GM12892 (cell line): ENCODE results near the gene BAHD1.

Experiments
- POLR2A ChIP-seq: IDR thresholded peaks from 2 replicates; pipeline ENCODE4 v1.6.1; 2011; ENCODE audit warnings: low read depth, low read length, control low read depth
- POLR2AphosphoS5 ChIP-seq: IDR thresholded peaks from 2 replicates; pipeline ENCODE4 v1.6.1; 2011; ENCODE audit warnings: low read depth, low read length, control low read depth

DNA sequence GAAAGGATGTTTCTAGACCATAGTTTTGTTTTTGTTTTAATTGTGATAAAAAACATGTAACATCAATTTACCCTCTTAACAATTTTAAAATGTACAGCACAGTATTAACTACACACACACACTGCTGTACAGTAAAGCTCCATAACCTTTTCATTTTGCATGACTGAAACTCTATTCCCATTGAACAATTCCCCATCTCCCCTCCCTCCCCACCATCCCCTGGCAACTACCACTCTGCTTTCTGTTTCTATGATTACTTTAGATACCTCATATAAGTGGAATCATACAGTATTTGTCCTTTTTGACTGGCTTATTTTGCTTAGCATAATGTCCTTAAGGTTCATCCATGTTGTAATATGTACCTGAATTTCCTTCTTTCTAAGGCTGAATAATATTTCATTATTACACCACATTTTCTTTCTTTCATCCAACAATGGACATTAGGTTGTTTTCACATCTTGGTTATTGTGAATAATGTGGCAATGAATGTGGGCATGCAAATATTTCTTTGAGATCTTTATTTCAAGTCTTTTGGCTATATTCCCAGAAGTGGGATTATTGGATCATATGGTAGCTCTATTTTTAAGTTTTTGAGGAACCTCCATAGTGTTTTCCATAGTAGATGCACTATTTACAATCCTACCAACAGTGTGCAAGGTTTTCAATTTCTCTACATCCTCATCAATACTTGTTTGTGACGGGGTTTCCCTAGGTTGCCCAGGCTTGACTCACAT lies 40.8 kb downstream of the BAHD1 start:
- TF ChIP-seq POLR2AphosphoS5 (no peak), POLR2A (no peak)
